Activated CD4-positive, alpha-beta T cell treated with anti-CD3 and anti-CD28 coated beads for 1 hour (primary cell): ENCODE data around the gene CES4A.
A peak's percentile ranks its signal among the peaks of the same experiment; 100 is the strongest.
"Not testable (repeated sequence)": the region's sequence is repeated elsewhere in the genome, so short reads cannot be mapped to it uniquely, and the experiment has no call there.

Source experiments
- DNase-seq: peaks from one replicate; pipeline ENCODE4 v3.0.0-alpha.2; 2020

CES4A gene

DNA sequence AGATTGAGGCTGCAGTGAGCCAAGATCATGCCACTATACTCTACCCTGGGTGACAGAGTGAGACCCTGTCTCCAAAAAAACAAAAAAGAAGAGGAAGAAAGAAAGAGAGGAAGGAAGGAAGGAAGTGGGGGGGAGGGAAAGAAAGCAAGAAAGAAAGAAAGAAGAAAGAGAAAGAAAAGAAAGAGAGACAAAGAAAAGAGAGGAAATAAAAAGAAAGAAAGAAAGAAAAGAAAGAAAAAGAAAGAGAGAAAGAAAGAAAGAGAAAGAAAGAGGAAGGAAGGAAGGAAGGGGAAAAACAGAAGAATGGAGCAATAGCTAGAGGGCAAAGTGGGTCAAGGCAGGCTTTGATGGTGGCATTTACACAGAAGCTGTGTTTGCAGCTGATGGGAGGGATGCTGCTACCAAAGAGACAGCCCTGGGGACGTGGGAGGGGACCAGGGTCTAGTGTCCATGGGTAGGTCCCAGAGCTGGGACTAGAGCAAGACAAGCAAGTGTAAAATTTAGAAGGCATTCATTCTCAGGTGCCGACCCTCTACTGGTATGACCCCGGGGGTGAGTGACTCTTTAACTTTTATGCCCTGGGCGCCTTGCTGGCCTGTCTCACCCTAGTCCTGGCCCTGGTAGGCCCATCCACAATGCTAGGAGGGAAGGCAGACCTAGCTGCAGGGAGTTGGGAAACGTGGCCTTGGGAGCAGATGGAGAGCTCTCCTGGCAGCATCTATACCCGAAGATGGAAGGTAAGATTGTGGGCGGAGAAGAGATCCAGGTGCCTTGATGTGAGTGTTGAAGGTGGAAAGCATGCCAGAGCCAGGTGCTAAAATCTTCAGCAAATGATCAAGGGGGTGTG lies 29.3 kb upstream of the CES4A start:
- no peak for DNase-seq

DNA sequence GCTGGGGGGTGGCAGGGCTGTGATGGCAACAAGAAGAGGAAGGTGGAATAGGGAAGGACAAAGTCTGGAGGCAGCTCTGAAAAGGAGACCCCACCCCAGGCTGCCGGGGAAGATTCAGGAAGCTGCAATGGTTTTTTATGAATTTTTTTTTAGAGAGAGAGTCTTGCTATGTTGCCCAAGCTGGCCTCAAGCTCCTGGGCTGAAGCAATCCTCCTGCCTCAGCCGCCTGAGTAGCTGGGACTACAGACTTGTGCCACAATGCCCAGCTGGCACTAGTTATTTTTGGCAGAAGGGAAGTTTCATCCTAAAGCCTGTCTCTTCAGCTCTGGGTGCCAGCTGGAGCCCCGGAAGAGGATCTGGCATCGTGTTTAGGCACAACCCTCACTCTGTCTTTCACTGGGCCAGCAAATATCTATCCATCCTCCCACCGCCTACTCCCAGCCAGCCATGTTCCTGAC lies 28.7 kb upstream of the CES4A start:
- no peak for DNase-seq

DNA sequence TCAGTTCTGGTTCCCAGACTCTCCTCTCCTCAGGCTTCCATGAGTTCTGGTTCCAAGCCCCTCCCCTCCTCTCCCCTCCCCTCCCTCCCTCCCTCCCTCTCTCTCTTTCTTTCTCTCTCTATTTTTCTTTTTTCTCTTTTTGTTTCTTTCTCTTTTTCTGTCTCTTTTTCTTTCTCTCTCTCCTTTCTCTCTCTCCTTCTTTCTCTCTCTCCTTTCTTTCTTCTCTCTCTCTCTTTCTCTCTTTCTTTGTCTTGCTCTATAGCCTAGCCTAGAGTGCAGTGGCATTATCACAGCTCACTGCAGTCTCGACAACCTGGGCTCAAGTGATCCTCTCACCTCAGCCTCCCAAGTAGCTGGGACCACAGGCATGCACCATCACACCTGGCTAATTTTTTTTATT lies 28.1 kb upstream of the CES4A start:
- DNase-seq: no peak

DNA sequence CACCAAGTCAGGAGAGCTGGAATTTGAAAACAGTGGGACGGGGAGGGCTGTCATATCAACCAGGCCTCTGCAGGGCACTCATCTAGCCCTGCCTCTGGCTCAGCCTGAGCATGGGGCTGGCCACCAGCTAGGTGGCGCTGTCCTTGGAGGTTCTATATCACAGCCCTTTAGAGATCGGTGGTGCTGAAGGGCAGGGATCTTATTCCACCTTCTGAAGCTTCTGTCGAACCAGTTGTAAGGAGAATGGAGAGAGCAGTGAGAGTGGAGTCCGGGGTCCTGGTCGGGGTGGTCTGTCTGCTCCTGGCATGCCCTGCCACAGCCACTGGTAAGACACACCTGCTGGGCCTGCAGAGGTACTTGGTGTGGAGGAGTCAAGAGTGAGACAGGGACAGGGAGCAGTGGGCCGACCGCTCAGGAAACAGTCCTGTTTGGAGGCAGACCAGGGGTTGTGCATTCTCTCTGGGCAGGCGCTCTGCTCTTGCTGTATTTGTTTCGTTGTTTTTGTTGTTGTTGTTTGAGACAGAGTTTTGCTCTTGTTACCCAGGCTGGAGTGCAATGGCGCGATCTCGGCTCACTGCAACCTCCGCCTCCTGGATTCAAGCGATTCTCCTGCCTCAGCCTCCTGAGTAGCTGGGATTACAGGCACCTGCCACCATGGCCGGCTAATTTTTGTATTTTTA lies 27.2 kb upstream of the CES4A start, which contains the start of gene CES3:
CES3 (plus strand) TSS at position 202 of the 680 bp plus-strand sequence; CDS start at position 244, 42 bp downstream.
- DNase-seq: peak; percentile 29

- no peak for DNase-seq
Measured at GRCh38 chr16:66961914-66962313, 26.5 kb upstream of the CES4A start.

DNA sequence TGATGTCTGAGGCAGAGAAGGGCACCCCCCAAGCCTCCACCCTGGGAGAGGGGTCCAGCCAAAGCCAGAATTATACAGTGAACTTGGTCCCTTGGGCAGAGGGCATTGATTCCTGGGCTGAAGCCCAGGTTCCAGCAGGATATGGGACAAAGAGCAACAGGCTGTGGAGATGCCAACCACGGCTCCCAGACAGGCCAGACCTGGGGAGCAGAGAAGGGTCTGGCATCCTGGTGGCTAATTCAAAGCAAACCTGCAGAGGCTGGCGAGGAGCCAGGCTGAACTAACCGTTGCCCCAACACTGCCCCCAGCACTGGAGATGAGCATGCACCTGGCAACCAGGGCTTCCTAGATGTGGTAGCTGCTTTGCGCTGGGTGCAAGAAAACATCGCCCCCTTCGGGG lies 24.3 kb upstream of the CES4A start:
- DNase-seq: no peak

DNA sequence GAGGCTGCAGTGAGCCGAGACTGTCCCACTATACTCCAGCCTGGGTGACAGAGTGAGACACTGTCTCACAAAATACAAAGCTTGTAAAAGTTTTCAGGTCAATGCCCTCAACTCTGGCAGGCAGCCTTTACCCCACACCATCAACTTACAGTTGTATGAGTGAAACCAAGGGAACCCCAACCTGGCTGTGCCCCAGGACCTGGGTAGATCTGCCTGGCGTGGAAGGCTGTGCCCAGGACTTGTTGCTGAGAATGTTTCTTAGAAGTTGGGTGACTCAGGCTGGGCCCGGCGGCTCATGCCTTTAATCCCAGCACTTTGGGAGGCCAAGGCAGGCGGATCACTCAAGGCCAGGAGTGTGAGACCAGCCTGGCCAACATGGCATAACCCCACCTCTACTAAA lies 19.5 kb upstream of the CES4A start:
- no peak for DNase-seq

- DNase-seq: no peak
Measured at GRCh38 chr16:66970775-66971720, 17.3 kb upstream of the CES4A start.

DNA sequence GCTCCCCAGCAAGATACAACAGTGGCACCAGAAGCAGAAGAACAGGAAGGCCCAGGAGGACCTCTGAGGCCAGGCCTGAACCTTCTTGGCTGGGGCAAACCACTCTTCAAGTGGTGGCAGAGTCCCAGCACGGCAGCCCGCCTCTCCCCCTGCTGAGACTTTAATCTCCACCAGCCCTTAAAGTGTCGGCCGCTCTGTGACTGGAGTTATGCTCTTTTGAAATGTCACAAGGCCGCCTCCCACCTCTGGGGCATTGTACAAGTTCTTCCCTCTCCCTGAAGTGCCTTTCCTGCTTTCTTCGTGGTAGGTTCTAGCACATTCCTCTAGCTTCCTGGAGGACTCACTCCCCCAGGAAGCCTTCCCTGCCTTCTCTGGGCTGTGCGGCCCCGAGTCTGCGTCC lies 15.4 kb upstream of the CES4A start:
- no peak for DNase-seq

- DNase-seq: no peak
Measured at GRCh38 chr16:66973716-66974115, 14.7 kb upstream of the CES4A start.

- not testable (repeated sequence) for DNase-seq
Measured at GRCh38 chr16:66974156-66974931, 14.0 kb upstream of the CES4A start.

- DNase-seq: not testable (repeated sequence)
Measured at GRCh38 chr16:66974932-66975246, 13.5 kb upstream of the CES4A start.

DNA sequence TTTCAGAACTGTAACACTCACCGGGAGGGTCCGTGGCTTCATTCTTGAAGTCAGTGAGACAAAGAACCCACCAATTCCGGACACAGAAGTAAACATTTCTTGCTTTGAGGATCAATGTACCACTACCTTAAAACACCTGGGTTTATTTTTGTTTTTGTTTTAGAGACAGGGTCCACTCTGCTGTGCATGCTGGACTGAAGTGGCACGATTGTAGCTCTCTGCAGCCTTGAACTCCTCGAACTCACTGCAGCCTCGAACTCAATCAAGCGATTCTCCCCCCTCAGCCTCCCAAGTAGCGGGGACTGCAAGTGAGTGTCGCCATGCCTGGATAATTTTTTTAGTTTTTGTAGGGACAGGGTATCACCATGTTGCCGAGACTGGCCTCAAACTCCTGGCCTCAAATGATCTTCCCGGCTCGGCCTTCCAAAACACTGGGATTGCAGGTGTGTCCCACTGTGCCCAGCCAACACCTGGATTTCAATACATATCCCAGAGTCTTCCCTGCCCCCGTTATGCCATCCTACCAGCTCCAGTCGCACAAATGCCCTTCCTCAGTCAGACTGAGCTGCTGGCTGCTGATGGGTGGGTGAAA lies 13.0 kb upstream of the CES4A start:
- DNase-seq: no peak

GRCh38 chr16:66976746-66977145 lies 11.6 kb upstream of the CES4A start:
- DNase-seq: no peak

DNA sequence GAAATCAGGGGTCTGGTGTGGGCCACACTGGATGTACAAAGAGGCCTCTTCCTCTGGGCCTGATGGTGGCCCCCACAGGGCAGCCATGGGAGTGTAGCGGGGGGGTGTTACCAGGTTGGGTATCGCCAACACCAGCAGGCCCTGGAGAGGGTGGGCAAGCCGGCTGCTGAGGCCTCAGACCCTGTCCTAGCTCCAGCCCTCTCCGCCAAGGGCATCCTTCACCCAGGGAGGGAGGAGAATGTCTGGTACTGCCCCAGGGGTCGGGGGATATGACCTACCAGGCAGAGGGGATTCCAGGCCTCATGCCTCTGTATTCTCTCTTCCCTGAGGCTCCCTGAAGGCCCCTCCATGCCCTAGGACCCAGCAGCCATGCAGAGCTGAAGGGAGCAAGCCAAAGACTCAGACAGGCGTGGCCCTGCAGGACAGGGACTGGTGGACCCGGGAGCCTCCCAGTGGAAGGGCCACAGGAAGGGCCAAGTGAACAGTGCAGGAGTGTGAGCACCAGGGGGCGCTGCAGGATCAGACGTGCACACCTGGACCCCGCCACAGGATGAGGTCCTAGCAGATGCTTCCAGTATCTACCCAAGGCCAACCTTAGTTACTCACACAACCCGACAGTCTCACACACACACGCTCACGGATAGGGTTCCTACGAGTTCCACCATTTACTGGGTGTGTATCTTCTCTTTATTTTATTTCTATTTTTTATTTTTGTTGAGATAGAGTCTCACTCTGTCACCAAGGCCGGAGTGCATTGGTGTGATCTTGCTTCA lies 10.9 kb upstream of the CES4A start:
- peak; percentile 81 for DNase-seq

DNA sequence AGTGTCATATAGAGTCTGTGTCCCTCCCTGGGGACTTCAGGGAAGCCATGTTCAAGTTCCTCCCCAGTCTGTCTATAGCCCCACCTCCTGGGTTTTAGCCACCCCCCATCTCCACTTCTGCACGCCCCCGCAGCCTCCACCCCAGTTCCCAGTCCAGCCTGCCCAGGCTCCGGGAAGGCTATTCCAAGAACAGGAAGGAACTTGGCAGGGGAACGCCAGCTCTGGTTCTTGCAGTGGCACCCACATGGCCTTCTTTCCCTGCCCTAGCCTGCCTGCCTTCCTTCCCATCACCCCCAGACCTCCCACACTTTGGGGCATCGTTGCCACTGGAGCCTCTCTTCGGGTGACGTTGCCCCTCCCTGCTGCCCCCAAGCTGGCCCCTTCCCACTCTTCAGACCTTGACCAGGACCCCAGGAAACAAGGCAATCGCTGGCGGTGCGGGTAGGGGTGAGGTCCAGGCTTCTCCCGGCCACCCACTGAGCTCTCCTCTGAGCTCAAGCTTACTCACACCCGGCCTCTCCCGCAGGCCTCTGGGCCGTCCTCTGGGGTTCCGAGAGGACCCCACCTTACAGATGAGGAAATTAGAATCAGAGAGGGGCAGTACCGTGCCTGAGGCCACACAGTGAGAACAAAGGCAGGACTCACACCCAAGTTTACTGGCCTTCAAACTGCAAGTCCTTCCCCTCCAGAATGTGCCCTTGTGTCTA lies 9.2 kb upstream of the CES4A start:
- no peak for DNase-seq

GRCh38 chr16:66983033-66983432 lies 5.4 kb upstream of the CES4A start:
- no peak for DNase-seq

DNA sequence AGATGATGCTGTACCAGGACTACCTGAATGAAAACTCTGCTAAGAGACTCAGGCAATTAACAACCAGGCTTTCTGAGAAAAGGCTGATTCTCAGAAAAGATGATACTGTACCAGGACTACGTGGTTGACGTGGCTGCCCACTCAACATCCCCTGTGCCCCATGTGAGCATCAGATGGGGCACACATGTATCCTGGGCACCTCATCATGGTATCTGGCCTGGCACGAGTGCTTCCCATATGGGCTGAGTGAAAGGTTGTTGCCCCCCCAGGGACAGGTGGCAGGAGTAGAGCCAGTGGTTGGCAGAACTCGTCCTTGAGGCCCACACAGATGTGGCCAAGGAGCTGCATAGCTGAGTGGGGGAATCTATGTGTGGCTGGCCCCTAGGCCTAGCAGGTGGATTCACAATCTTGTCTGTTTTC lies 3.5 kb upstream of the CES4A start:
- no peak for DNase-seq

DNA sequence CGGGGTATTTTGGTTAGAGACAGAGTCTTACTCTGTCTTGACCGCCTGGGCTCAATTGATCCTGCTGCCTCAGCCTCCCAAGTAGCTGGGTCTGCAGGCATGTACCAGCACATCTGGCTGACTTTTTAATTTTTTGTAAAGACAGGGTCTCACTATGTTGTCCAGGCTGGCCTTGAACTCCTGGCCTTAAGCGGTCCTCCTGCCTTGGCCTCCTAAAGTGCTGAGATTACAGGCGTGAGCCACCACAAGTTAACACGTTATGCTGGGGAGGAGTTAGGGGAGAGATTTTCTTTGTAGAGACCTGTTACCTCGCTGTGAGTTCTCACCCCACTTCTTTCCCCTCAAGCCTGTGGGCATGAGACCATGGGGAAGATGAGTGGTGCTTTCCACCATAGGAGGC lies 1.8 kb upstream of the CES4A start:
- no peak for DNase-seq

DNA sequence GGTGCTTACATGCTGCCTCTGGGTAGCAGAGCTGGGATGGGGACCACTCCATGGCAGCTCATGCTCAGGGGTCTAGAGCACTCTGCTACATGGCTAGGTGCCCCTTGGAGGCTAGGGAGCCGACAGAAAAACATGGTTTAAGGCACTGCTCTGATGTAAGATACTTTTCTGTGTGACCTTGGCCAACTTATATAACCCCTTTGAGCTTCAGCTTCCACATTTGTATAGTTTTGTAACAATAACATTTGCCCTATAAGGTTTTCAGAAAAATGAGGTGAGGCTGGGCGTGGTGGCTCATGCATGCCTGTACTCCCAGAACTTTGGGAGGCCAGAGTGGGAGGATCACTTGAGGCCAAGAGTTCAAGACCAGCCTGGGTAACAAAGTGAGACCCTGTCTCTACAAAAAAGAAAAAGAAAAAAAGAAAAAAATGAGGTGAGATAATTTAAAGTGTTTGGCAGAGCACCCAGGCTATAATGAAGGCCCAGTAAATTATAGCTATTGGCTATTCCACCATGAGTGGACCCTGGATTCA lies 3.2 kb downstream of the CES4A start:
- DNase-seq: no peak
